Tibial artery (tissue), 4 donors: ENCODE data around the gene PRKD1.
"Not testable (repeated sequence)": the region's sequence is repeated elsewhere in the genome, so short reads cannot be mapped to it uniquely, and the experiment has no call there.

Source experiments
- DNase-seq, 2 donors: peaks; one replicate each; pipeline ENCODE4 v3.0.0-alpha.2; 2019
- H3K27ac ChIP-seq, 2 donors: fragments of 200-600 bp; sonication (generic) in 1 of 2; 1 replicate in 1 of 2; 2 replicates in 1 of 2; pipeline ENCODE4 v1.5.1; 2018 to 2019; ENCODE audit warnings: mild to moderate bottlenecking in 1 of 2
- H3K27me3 ChIP-seq, 2 donors: fragments of 200-600 bp; sonication (generic) in 1 of 2; one replicate each; pipeline versions ENCODE4 v1.5.1 to v1.6.0; 2016 to 2019
- H3K36me3 ChIP-seq, 3 donors: fragments of 200-600 bp; sonication (generic) in 2 of 3; one replicate each; pipeline ENCODE4 v1.5.1; 2016 to 2019; ENCODE audit warnings: mild to moderate bottlenecking in 2 of 3
- H3K4me1 ChIP-seq, 4 donors: fragments of 200-600 bp; sonication (generic) in 2 of 4; 1 replicate in 3 of 4; 2 replicates in 1 of 4; pipeline ENCODE4 v1.5.1; 2016 to 2019
- H3K4me3 ChIP-seq, 2 donors: fragments of 200-600 bp; sonication (generic) in 1 of 2; 1 replicate in 1 of 2; 2 replicates in 1 of 2; pipeline ENCODE4 v1.5.1; 2018 to 2019; ENCODE audit warnings: mild to moderate bottlenecking in 2 of 2
- H3K9me3 ChIP-seq, 3 donors: fragments of 200-600 bp; sonication (generic) in 1 of 3; one replicate each; pipeline ENCODE4 v1.5.1; 2016 to 2019
- CTCF ChIP-seq, 2 experiments: fragments of 200-600 bp in 1 of 2; fragments of 450-650 bp in 1 of 2; IDR thresholded peaks; one replicate each; pipeline ENCODE4 v1.5.1; 2017 to 2019; ENCODE audit warnings: antibody characterized with exemption in 2 of 2, mild to moderate bottlenecking in 1 of 2, moderate library complexity in 1 of 2
- intact Hi-C: fragments of 100-400 bp; cut with DNase I; formaldehyde crosslinking; loops from one replicate; pipeline ENCODE4 v1.15.0; 2023; ENCODE audit warnings: low total_unique reads

The PRKD1 gene

GRCh38 chr14:29716150-29716549 lies 211.5 kb downstream of the PRKD1 start:
- Histone ChIP-seq H3K4me3 (no peak overlapping the region), H3K27me3 (no peaks in the 10 kb centered on the region), H3K4me1 (peaks cover 0 to 8% (median 0%) of the 10 kb centered on the region in 4 donors), H3K27ac (no peak overlapping the region), H3K9me3 (no peaks in the 10 kb centered on the region), H3K36me3 (no peaks in the 10 kb centered on the region)
- no peak for TF ChIP-seq CTCF (IDR thresholded peaks at IDR 0.05)
- intact Hi-C loops, result no loop called here
- no peak for DNase-seq

GRCh38 chr14:29712601-29713000 lies 215.0 kb downstream of the PRKD1 start:
- Histone ChIP-seq H3K27me3 (no peaks in the 10 kb centered on the region), H3K27ac (no peak overlapping the region), H3K9me3 (no peaks in the 10 kb centered on the region), H3K4me1 (no peaks in the 10 kb centered on the region), H3K36me3 (no peaks in the 10 kb centered on the region), H3K4me3 (no peak overlapping the region)
- intact Hi-C loops, result no loop called here
- no peak for TF ChIP-seq CTCF (IDR thresholded peaks at IDR 0.05)
- DNase-seq, result no peak

GRCh38 chr14:29710015-29710414 lies 217.6 kb downstream of the PRKD1 start:
- Histone ChIP-seq H3K27me3 (no peaks in the 10 kb centered on the region), H3K4me3 (no peak overlapping the region), H3K4me1 (no peaks in the 10 kb centered on the region), H3K27ac (no peak overlapping the region), H3K36me3 (no peaks in the 10 kb centered on the region), H3K9me3 (no peaks in the 10 kb centered on the region)
- peak; percentile 11 to 19 for TF ChIP-seq CTCF (IDR thresholded peaks at IDR 0.05)
- DNase-seq, result no peak
- intact Hi-C loops, result no loop called here

GRCh38 chr14:29709490-29709889 lies 218.2 kb downstream of the PRKD1 start:
- DNase-seq, result no peak
- H3K36me3 ChIP-seq, result no peaks in the 10 kb centered on the region
- H3K9me3 ChIP-seq, result no peaks in the 10 kb centered on the region
- no peaks in the 10 kb centered on the region for H3K4me1 ChIP-seq
- no peak overlapping the region for H3K27ac ChIP-seq
- TF ChIP-seq CTCF (IDR thresholded peaks at IDR 0.05), result no peak
- intact Hi-C loops, result no loop called here
- H3K27me3 ChIP-seq, result no peaks in the 10 kb centered on the region
- H3K4me3 ChIP-seq, result no peak overlapping the region

- H3K4me1 ChIP-seq, result no peaks in the 10 kb centered on the region
- intact Hi-C loops, result no loop called here
- no peak for DNase-seq
- H3K4me3 ChIP-seq, result no peak overlapping the region
- no peak overlapping the region for H3K27ac ChIP-seq
- H3K27me3 ChIP-seq, result no peaks in the 10 kb centered on the region
- H3K36me3 ChIP-seq, result no peaks in the 10 kb centered on the region
- no peaks in the 10 kb centered on the region for H3K9me3 ChIP-seq
- no peak for TF ChIP-seq CTCF (IDR thresholded peaks at IDR 0.05)
These were observed 220.9 kb downstream of the PRKD1 start for GRCh38 chr14:29706700-29707099.

GRCh38 chr14:29705801-29706200 lies 221.8 kb downstream of the PRKD1 start:
- H3K9me3 ChIP-seq, result no peaks in the 10 kb centered on the region
- H3K4me1 ChIP-seq, result no peaks in the 10 kb centered on the region
- no peaks in the 10 kb centered on the region for H3K27me3 ChIP-seq
- intact Hi-C loops, result no loop called here
- H3K4me3 ChIP-seq, result no peak overlapping the region
- no peak for TF ChIP-seq CTCF (IDR thresholded peaks at IDR 0.05)
- no peak overlapping the region for H3K27ac ChIP-seq
- DNase-seq, result no peak
- H3K36me3 ChIP-seq, result no peaks in the 10 kb centered on the region

GRCh38 chr14:29689597-29689996 lies 238.1 kb downstream of the PRKD1 start:
- intact Hi-C loops, H3K27ac ChIP-seq, H3K4me3 ChIP-seq, DNase-seq, H3K36me3 ChIP-seq, H3K27me3 ChIP-seq, H3K9me3 ChIP-seq: not testable (repeated sequence)
- H3K4me1 ChIP-seq, result peaks cover 0 to 21% (median 3%) of the 10 kb centered on the region in 4 donors
